K562 (cell line): ENCODE measurements around the gene RTL10. TPM values are rescaled to one million over a fixed set of nuclear protein-coding genes. Genes with fewer than 3 reads are reported as not detected.

Experiments
- BRD9 ChIP-seq: fragments of 450-650 bp; IDR thresholded peaks from 2 replicates; pipeline ENCODE4 v1.6.1; 2018; ENCODE audit warnings: low read depth; ENCODE audit not compliant: partially characterized antibody
- C11orf30 ChIP-seq: fragments of 450-650 bp; IDR thresholded peaks from 2 replicates; pipeline ENCODE4 v1.6.1; 2016; ENCODE audit warnings: low read depth, mild to moderate bottlenecking
- ETV5 ChIP-seq: sonication (generic); formaldehyde crosslinking; IDR thresholded peaks from 2 replicates; pipeline ENCODE4 v1.4.0; 2020; ENCODE audit warnings: low read depth, mild to moderate bottlenecking, missing genetic modification reagents
- NBN ChIP-seq: fragments of 450-650 bp; IDR thresholded peaks from 2 replicates; pipeline ENCODE4 v1.6.1; 2016; ENCODE audit warnings: low read depth, mild to moderate bottlenecking
- NELFE ChIP-seq: IDR thresholded peaks from 2 replicates; pipeline ENCODE4 v1.6.1; 2011; ENCODE audit warnings: mild to moderate bottlenecking; ENCODE audit not compliant: insufficient read depth, insufficient read length
- NR3C1 ChIP-seq: sonication (generic); formaldehyde crosslinking; IDR thresholded peaks from 2 replicates; pipeline ENCODE4 v1.8.1; 2022; ENCODE audit warnings: missing genetic modification reagents
- PRPF4 ChIP-seq: fragments of 200-400 bp; formaldehyde crosslinking; IDR thresholded peaks from one replicate; pipeline ENCODE4 v1.6.1; 2017; ENCODE audit warnings: low read length, low read depth, mild to moderate bottlenecking; ENCODE audit not compliant: insufficient read depth, poor library complexity, severe bottlenecking
- SMAD3 ChIP-seq: fragments of 450-650 bp; formaldehyde crosslinking; conservative IDR thresholded peaks from 2 replicates; pipeline ENCODE4 v1.4.0; 2020; ENCODE audit warnings: mild to moderate bottlenecking
- STAT5B ChIP-seq: fragments of 250-450 bp; sonication (Bioruptor Pico); IDR thresholded peaks from 2 replicates; pipeline ENCODE4 v1.8.0; 2021; ENCODE audit warnings: mild to moderate bottlenecking, inconsistent platforms
- TAF7 ChIP-seq: fragments of 450-650 bp; IDR thresholded peaks from 2 replicates; pipeline ENCODE4 v1.6.1; 2016; ENCODE audit warnings: missing genetic modification characterization, missing compliant biosample characterization
- TOE1 ChIP-seq, 2 experiments: fragments of 450-650 bp in 1 of 2; sonication (generic) in 1 of 2; formaldehyde crosslinking in 1 of 2; IDR thresholded peaks; 2 replicates each; pipeline versions ENCODE4 v1.7.1 to v1.8.0; 2016 to 2022; ENCODE audit warnings: borderline replicate concordance in 2 of 2, mild to moderate bottlenecking in 2 of 2, antibody characterized with exemption in 1 of 2, inconsistent platforms in 1 of 2, low read depth in 1 of 2, missing genetic modification reagents in 1 of 2, moderate library complexity in 1 of 2
- ZBED1 ChIP-seq: IDR thresholded peaks from 2 replicates; pipeline ENCODE4 v1.6.1; 2014
- ZNF445 ChIP-seq: fragments of 250-450 bp; sonication (Bioruptor Pico); IDR thresholded peaks from 2 replicates; pipeline ENCODE4 v1.4.0; 2020; ENCODE audit warnings: low read depth, mild to moderate bottlenecking, moderate library complexity
- polyA plus RNA-seq, 8 experiments: library from polyadenylated mRNA; depleted of rRNA in 4 of 8; stranded (reverse) in 5 of 8; unstranded in 3 of 8; fragments of >200 nt; fragmentation: Nextera tagmentation in 2 of 8; fragmentation: Illumina TruSeq in 1 of 8; extraction: Ambion mirVana in 2 of 8; extraction: Trizol in 1 of 8; gene quantifications; 2 replicates each; pipeline versions ENCODE4 v1.2.1 to v1.2.3, GENCODE V29; 2011 to 2014; ENCODE audit warnings: inconsistent platforms in 1 of 8, missing spikeins in 1 of 8
- total RNA-seq, 7 experiments: library from RNA; depleted of rRNA in 6 of 7; stranded (reverse); fragments of >200 nt in 6 of 7; fragmentation: Illumina TruSeq in 2 of 7; extraction: Trizol in 2 of 7; gene quantifications; 2 replicates each; pipeline versions ENCODE4 v1.2.1 to v1.2.3, GENCODE V29; 2011 to 2021; ENCODE audit warnings: low replicate concordance in 1 of 7
- TF ChIP-seq, protein P1 (sequence below): sonication (generic); formaldehyde crosslinking; IDR thresholded peaks from 2 replicates; pipeline ENCODE4 v1.8.1; 2023; ENCODE audit warnings: mild to moderate bottlenecking, missing genetic modification reagents, moderate library complexity
- TF ChIP-seq, protein P2 (sequence below), 3 experiments: fragments of 200-800 bp in 1 of 3; sonication (Bioruptor generic) in 1 of 3; sonication (generic) in 1 of 3; formaldehyde crosslinking in 1 of 3; IDR thresholded peaks; 2 replicates each; pipeline versions ENCODE4 v1.6.1 to v1.8.0; 2016 to 2022; ENCODE audit warnings: mild to moderate bottlenecking in 2 of 3, missing compliant biosample characterization in 2 of 3, missing genetic modification characterization in 2 of 3, missing genetic modification reagents in 1 of 3
- TF ChIP-seq, protein P3 (sequence below): fragments of 250-450 bp; sonication (Bioruptor Pico); IDR thresholded peaks from 2 replicates; pipeline ENCODE4 v1.5.1; 2021; ENCODE audit warnings: mild to moderate bottlenecking
- TF ChIP-seq, protein P4 (sequence below): fragments of 200-800 bp; sonication (Bioruptor generic); IDR thresholded peaks from 2 replicates; pipeline ENCODE4 v1.6.1; 2017; ENCODE audit warnings: missing genetic modification characterization, missing compliant biosample characterization
- TF ChIP-seq, protein P5 (sequence below): fragments of 200-800 bp; sonication (Bioruptor generic); IDR thresholded peaks from 2 replicates; pipeline ENCODE4 v1.6.1; 2017; ENCODE audit warnings: missing genetic modification characterization, missing compliant biosample characterization
- TF ChIP-seq, protein P6 (sequence below), 2 experiments: fragments of 450-650 bp in 1 of 2; sonication (generic) in 1 of 2; formaldehyde crosslinking; conservative IDR thresholded peaks; 2 replicates each; pipeline versions ENCODE4 v1.4.0 to v1.8.1; 2020 to 2022; ENCODE audit warnings: mild to moderate bottlenecking in 1 of 2, missing genetic modification reagents in 1 of 2

Gene RTL10
- total and polyA plus RNA-seq, 9 of the 15 experiments (the other 6 are each of a cell fraction or from before 2014, with no cell fraction given) = 19.8 to 75.5 (median 32.5) TPM

DNA sequence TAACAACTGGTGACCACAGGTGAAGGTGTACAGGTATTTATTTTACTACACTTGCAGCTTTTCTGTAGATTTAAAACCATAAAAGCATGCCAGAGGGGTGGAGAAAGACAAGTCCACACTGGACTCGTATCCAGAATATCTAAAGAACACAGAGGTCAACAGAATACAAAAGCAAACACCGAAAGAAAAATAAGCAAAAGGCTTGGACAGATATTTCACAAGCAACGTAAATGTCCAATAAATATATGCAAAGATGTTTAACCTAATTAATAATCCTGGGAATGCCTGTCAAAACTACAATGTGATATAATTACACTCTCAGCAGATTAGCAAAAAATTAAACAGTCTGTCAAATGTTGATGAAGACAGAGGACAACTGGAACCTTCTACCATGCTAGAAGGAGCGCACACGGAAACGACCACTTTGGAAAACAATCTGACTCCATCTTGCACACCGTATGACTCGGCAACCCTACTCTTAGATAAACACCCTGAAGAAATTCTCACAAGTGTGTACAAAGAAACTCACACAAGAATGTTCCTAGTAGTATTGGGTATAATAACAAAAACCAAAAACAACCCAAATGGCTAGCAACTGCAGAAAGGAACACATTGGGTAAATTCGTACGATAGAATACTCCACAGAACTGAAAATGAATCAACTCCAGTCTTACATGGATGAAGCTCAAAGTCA, 27.2 kb downstream of the RTL10 start (continued):
- TF ChIP-seq, protein P1, sequence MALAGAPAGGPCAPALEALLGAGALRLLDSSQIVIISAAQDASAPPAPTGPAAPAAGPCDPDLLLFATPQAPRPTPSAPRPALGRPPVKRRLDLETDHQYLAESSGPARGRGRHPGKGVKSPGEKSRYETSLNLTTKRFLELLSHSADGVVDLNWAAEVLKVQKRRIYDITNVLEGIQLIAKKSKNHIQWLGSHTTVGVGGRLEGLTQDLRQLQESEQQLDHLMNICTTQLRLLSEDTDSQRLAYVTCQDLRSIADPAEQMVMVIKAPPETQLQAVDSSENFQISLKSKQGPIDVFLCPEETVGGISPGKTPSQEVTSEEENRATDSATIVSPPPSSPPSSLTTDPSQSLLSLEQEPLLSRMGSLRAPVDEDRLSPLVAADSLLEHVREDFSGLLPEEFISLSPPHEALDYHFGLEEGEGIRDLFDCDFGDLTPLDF (CRISPR knock-in tag) = no peak; the same call in 1 of the 2 replicates
- TF ChIP-seq ZBED1 (no peak), SMAD3 (CRISPR knock-in tag) (no peak), NELFE (no peak), BRD9 (peak; percentile 18), C11orf30 (peak; percentile 78), TOE1 (IDR thresholded peaks at IDR 0.05; ENCODE audit: borderline replicate concordance) (0 out of 2 replicates have a peak, but pooled peaks have one; percentile 18), TOE1 (CRISPR knock-in tag; IDR thresholded peaks at IDR 0.05; ENCODE audit: borderline replicate concordance, low read depth) (no peak), PRPF4 (no peak), TAF7 (tag) (peak; percentile 53; the same call in 1 of the 2 replicates), NBN (no peak), ZNF445 (CRISPR knock-in tag) (0 out of 2 replicates have a peak, but pooled peaks have one; percentile 10), STAT5B (no peak), NR3C1 (CRISPR knock-in tag) (no peak), ETV5 (CRISPR knock-in tag) (no peak)
- TF ChIP-seq, protein P2, sequence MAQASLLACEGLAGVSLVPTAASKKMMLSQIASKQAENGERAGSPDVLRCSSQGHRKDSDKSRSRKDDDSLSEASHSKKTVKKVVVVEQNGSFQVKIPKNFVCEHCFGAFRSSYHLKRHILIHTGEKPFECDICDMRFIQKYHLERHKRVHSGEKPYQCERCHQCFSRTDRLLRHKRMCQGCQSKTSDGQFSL (CRISPR knock-in tag; IDR thresholded peaks at IDR 0.05) = no peak
- TF ChIP-seq, protein P2 (tag; IDR thresholded peaks at IDR 0.05) = no peak
- TF ChIP-seq, protein P3, sequence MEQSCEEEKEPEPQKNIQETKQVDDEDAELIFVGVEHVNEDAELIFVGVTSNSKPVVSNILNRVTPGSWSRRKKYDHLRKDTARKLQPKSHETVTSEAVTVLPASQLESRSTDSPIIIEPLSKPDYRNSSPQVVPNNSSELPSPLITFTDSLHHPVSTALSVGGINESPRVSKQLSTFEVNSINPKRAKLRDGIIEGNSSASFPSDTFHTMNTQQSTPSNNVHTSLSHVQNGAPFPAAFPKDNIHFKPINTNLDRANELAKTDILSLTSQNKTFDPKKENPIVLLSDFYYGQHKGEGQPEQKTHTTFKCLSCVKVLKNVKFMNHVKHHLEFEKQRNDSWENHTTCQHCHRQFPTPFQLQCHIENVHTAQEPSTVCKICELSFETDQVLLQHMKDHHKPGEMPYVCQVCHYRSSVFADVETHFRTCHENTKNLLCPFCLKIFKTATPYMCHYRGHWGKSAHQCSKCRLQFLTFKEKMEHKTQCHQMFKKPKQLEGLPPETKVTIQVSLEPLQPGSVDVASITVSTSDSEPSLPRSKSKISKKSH (CRISPR knock-in tag) = no peak
- TF ChIP-seq, protein P4, sequence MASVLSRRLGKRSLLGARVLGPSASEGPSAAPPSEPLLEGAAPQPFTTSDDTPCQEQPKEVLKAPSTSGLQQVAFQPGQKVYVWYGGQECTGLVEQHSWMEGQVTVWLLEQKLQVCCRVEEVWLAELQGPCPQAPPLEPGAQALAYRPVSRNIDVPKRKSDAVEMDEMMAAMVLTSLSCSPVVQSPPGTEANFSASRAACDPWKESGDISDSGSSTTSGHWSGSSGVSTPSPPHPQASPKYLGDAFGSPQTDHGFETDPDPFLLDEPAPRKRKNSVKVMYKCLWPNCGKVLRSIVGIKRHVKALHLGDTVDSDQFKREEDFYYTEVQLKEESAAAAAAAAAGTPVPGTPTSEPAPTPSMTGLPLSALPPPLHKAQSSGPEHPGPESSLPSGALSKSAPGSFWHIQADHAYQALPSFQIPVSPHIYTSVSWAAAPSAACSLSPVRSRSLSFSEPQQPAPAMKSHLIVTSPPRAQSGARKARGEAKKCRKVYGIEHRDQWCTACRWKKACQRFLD = no peak
- TF ChIP-seq, protein P5, sequence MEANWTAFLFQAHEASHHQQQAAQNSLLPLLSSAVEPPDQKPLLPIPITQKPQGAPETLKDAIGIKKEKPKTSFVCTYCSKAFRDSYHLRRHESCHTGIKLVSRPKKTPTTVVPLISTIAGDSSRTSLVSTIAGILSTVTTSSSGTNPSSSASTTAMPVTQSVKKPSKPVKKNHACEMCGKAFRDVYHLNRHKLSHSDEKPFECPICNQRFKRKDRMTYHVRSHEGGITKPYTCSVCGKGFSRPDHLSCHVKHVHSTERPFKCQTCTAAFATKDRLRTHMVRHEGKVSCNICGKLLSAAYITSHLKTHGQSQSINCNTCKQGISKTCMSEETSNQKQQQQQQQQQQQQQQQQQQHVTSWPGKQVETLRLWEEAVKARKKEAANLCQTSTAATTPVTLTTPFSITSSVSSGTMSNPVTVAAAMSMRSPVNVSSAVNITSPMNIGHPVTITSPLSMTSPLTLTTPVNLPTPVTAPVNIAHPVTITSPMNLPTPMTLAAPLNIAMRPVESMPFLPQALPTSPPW (CRISPR knock-in tag) = peak; percentile 11; the same call in 1 of the 2 replicates
- TF ChIP-seq, protein P6, sequence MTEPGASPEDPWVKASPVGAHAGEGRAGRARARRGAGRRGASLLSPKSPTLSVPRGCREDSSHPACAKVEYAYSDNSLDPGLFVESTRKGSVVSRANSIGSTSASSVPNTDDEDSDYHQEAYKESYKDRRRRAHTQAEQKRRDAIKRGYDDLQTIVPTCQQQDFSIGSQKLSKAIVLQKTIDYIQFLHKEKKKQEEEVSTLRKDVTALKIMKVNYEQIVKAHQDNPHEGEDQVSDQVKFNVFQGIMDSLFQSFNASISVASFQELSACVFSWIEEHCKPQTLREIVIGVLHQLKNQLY (CRISPR knock-in tag; conservative IDR thresholded peaks at IDR 0.05) = no peak
